ENCODE data around the gene ITGA7. TPM values are rescaled to one million over a fixed set of nuclear protein-coding genes. Genes with fewer than 3 reads are reported as not detected.

The ITGA7 gene
- total RNA-seq, 2 donors from 2014 or later, result 3.2 to 8.7 TPM

DNA sequence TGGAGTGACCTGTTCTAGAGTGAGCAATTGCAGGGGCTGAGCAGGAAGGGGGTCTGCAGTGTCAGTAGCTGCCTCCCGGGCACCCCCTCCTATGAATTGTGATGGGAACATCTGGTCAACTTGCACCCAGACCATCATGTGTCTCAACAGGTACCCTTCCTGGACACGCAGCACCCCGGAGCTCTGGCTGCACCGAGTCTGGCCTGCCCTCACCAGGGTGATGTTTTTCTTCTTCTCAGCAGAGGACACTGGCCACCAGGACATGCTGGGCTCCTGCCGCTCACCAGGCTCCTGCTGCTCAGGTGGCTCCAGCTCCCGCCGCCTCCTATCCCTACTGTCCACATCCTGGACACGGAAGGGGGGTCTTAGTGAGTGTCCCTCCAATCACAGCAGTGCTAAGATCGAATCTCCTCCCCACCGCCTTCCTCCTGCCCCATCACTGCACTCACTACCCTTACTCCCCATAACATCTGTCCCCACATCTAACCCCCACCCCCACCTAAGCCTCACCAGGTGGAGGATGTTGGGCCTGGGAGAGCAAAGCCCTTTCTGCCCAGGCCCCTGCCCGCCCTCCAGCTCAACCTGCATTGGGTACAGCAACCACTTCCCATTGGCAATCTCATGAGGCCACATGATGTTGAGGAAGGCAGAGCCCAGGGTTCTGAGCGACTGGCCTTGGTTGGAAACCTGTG, 14.9 kb downstream of the ITGA7 start:
- H3K4me1 Mint-ChIP-seq, result no peaks in the 10 kb centered on the region
- H3K27me3 Mint-ChIP-seq, result no peaks in the 10 kb centered on the region
- H3K4me3 Mint-ChIP-seq, result no peak overlapping the region
- H3K9me3 Mint-ChIP-seq, result no peaks in the 10 kb centered on the region
- H3K27ac Mint-ChIP-seq, result no peak overlapping the region
- no peak for ATAC-seq (replicated peaks)
- H3K36me3 Mint-ChIP-seq (ENCODE audit: low read depth), result no peaks in the 10 kb centered on the region

DNA sequence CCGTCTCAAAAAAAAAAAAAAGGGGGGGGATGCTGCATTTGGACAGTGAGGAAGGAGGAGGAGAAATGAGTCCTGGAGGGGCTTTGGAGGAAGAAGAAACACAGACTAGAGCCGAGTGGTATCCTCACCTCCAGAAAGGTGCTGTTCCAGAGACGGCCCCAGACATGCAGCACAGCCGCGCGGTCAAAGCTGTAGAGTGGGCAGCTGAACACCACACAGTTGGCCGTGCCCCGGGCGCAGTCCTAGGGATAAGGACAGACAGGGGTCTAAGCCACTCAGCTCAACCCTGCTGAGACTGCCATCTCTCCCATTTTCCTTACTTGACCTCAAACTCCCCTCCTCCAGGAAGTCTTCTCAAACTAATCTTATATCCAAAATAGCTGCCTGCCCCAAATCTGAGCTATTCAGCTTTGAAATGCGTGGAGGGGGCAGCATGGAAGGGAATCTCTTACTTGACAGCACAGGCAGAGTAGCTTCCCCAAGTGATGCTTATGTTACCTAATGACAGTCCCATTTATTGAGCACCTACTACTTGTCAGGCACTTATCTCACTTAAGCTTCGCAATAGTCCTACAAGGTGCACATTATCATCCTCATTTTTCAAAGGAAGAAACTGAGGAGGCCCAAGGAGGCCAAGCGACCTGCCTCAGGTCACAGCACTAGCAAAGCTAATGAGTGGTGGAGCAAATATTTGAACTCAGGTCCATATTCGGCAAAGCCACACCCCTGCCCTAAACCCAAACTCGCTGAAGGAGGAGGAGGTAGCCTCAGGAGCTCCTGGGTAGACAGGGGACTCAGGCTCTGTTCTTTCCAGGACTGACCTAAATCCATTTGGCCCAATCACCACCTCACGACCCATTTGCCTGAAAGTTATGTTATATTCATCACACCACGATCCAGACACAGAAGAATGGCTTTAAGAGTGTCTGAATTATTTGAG, 18.7 kb downstream of the ITGA7 start:
- no peaks in the 10 kb centered on the region for H3K27me3 Mint-ChIP-seq
- H3K27ac Mint-ChIP-seq, result no peak overlapping the region
- ATAC-seq (replicated peaks), result no peak
- no peak overlapping the region for H3K4me3 Mint-ChIP-seq
- H3K4me1 Mint-ChIP-seq, result no peaks in the 10 kb centered on the region
- H3K9me3 Mint-ChIP-seq, result no peaks in the 10 kb centered on the region
- no peaks in the 10 kb centered on the region for H3K36me3 Mint-ChIP-seq (ENCODE audit: low read depth)

DNA sequence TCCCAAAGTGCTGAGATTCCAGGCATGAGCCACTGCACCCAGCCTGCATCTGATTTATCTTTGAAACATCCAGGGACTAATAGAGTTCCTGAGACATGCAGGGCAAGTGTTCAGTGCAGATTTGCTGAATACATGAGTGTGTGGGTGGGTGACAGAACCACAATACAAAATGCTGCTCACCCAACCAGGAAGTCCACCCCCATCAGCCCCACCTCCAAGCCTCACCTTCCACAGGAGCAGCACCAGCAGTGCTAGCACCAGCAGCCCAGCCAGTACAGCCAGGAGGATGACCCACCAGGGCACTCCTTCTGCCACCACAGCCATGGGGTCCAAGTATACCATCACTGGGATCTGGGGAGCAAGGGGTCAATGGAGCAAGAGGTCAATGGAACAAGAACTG, 20.0 kb downstream of the ITGA7 start:
- ATAC-seq (replicated peaks), result peak; percentile 89
- Mint-ChIP-seq H3K27ac (peak overlapping the region; percentile 81), H3K9me3 (no peaks in the 10 kb centered on the region)

DNA sequence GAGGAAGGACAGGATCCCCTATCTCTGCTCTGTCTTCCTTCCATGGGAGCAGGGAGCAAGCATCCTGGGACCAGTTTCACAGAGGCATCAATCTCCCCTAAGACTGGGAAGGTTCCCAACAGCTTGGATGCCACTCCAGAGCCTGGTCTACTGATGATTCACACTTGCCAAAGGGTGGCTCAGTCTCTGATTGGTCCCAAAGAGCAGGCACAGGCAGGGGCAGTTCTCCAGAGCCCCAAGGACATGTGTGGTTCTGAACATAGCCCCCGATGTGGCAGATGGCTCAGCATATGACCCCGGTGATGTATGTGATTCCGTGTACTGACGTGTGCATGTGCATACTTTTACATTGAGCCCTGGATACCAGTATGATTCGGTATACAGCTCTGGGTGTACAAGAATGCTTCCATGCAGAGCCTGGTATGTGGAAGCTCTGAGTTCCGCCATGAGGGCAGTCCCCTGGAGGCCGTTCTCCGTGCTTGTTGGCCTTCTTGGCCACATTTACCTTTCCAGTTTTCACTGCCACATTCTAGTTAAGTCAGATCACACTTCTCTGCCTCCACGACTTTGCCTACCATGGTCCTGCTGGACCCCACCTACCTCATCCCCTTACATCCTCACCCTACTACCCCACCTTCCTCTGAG, 21.2 kb downstream of the ITGA7 start:
- peaks cover under 1% of the 10 kb centered on the region for H3K4me1 Mint-ChIP-seq
- no peaks in the 10 kb centered on the region for H3K9me3 Mint-ChIP-seq
- no peak overlapping the region for H3K4me3 Mint-ChIP-seq
- peaks cover 9% of the 10 kb centered on the region for H3K27me3 Mint-ChIP-seq
- ATAC-seq (replicated peaks), result no peak
- H3K36me3 Mint-ChIP-seq (ENCODE audit: low read depth), result no peaks in the 10 kb centered on the region
- H3K27ac Mint-ChIP-seq, result no peak overlapping the region

More for the DNA sequence above, 20.0 kb downstream of the ITGA7 start:
- H3K4me3 Mint-ChIP-seq, result no peak overlapping the region
- no peaks in the 10 kb centered on the region for H3K4me1 Mint-ChIP-seq
- peaks cover 2% of the 10 kb centered on the region for H3K27me3 Mint-ChIP-seq
- H3K36me3 Mint-ChIP-seq (ENCODE audit: low read depth), result no peaks in the 10 kb centered on the region

DNA sequence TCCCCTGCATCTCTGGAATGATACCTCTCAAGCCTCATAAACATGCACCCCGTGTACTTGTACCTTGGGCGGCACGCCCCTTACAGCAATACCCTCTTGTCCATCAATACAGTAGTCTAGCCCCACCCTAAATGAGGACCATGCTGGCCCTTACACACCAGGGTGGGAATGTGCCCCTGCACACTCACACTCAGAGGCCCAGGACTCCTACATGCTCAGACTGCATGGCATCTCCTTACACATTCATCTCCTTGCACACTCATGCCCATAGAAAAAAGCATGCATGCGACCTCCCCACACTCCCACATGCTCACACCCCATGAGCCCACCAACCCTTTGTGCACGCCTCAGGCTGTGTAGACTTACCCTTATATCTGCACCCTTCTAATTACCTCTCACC, 22.0 kb downstream of the ITGA7 start:
- Mint-ChIP-seq H3K4me3 (no peak overlapping the region), H3K9me3 (no peaks in the 10 kb centered on the region), H3K36me3 (ENCODE audit: low read depth) (no peaks in the 10 kb centered on the region), H3K27me3 (peaks cover 17% of the 10 kb centered on the region), H3K4me1 (peaks cover 8% of the 10 kb centered on the region), H3K27ac (no peak overlapping the region)
- no peak for ATAC-seq (replicated peaks)

DNA sequence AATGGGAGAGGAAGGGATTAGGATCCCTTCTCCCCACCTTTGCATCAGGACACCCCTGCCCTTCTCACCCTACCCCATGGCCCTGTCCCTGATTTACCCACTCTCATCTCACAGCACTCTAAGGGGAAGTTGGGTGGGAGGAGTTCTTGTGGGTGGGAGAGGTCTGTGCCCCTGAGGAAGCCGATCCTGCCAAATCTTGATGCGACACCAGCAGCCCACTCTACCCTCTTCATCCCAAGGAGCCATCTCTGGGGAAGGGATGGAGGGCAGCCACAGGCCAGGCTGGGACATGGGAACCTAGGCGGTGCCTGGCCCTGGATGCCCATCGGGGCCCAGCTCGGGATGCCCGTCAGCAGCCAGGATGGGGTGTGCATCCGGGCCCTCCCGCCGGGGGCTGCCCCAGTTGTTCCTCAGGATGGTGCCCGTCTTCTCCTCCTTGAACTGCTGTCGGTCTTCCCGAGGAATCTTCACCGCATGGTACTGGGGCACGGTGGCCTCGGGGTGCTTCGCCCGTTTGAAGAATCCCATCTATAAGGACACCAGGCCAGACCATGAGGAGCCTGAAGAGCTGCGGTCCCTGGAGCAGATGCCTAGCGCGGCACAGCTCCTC, 22.8 kb downstream of the ITGA7 start:
- Mint-ChIP-seq H3K27me3 (peaks cover 22% of the 10 kb centered on the region), H3K36me3 (ENCODE audit: low read depth) (no peaks in the 10 kb centered on the region), H3K4me1 (peaks cover 8% of the 10 kb centered on the region), H3K27ac (no peak overlapping the region), H3K4me3 (no peak overlapping the region), H3K9me3 (no peaks in the 10 kb centered on the region)
- ATAC-seq (replicated peaks), result no peak

DNA sequence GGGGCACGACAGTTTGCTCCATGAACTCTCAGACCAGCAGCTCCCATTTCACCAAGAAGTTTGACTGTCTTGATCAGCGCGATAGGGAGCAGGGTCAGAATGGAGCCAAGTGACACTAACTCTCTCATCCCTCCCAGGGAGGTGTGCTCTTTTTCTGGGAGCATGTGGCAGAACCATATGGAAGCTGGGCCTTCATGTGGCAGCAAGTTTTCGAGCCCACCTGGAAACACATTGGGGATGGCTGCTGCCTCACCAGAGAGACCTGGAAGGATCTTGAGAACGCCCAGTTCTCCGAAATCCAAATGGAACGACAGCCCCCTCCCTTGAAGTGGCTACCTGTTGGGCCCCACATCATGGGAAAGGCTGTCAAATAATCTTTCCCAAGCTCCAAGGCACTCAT, 24.0 kb downstream of the ITGA7 start:
- Mint-ChIP-seq H3K27ac (no peak overlapping the region), H3K27me3 (peaks cover 25% of the 10 kb centered on the region), H3K4me3 (no peak overlapping the region), H3K4me1 (peaks cover 8% of the 10 kb centered on the region), H3K9me3 (no peaks in the 10 kb centered on the region), H3K36me3 (ENCODE audit: low read depth) (no peaks in the 10 kb centered on the region)
- no peak for ATAC-seq (replicated peaks)

DNA sequence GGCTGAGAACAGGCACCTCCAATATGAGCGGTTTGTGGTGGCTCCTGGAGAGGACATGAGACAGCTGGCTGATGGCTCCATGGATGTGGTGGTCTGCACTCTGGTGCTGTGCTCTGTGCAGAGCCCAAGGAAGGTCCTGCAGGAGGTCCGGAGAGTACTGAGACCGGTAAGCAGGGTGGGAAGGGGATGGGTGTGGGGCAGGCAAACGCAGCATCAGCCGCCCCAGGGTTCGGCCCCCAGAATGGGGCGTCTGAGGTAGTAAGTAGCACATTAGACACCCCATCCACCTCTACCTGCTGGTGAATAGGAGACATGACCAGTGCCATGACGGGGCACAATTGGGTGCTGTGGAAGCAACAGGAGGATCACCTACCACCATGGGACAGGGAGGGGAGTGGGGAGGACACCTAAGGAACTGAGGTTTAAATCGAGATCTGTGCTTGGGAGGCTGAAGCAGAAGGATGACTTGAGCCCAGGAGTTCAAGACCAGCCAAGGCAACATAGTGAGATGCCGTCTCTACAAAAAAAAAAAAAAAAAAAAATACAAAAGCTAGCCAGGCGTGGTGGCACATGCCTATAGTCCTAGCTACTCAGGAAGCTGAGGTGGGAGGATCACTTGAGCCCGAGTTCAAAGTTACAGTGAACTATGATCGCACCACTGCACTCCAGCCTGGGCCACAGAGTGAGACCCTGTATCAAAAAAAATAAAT, 25.5 kb downstream of the ITGA7 start:
- no peak overlapping the region for H3K4me3 Mint-ChIP-seq
- ATAC-seq (replicated peaks), result no peak
- H3K9me3 Mint-ChIP-seq, result no peaks in the 10 kb centered on the region
- H3K27me3 Mint-ChIP-seq, result peaks cover 25% of the 10 kb centered on the region
- H3K27ac Mint-ChIP-seq, result no peak overlapping the region
- no peaks in the 10 kb centered on the region for H3K36me3 Mint-ChIP-seq (ENCODE audit: low read depth)
- H3K4me1 Mint-ChIP-seq, result peaks cover 8% of the 10 kb centered on the region

DNA sequence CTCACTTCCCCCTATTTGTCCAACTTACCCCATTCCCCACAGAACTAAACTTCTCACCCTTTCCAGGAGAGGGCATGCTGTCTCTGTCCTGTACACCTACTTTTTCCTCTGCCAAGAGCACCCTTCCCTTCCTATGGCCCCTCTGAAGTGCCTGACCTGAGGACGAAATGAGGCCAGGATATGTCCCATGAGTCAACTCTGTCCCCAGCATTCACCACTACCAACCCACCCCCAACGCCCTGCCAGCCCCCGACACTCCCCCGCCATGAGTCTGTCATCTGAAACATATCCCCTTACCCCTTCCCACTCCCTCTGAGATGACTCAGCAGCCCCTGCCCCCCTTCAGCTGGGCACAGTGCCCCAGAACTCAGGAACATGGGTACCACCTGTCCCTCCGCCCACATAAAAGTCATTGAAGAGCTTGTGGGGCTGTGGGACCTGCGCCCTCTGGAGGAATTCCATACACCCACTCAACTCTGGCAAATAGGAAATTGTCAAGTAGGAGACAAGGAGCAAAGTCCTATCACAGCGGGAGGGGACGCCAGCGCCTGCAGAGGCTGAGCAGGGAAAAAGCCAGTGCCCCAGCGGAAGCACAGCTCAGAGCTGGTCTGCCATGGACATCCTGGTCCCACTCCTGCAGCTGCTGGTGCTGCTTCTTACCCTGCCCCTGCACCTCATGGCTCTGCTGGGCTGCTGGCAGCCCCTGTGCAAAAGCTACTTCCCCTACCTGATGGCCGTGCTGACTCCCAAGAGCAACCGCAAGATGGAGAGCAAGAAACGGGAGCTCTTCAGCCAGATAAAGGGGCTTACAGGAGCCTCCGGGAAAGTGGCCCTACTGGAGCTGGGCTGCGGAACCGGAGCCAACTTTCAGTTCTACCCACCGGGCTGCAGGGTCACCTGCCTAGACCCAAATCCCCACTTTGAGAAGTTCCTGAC, 26.3 kb downstream of the ITGA7 start:
- no peak overlapping the region for H3K27ac Mint-ChIP-seq

DNA sequence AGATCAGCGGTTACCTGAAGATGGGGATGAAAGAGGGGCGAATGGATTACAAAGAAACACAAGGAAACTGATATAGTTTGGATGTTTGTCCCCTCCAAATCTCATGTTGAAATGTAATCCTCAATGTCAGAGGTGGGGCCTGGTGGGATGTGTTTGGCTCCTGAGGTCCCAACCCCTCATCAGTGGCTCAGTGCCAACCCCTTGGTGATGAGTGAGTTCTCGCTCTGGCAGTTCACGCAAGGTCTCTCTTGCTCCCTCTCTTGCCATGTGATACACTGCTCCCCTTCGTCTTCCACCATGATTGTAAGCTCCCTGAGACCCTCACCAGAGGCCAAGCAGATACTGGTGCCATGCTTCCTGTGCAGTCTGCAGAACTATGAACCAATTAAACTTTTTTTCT, 28.0 kb downstream of the ITGA7 start:
- Mint-ChIP-seq H3K36me3 (ENCODE audit: low read depth) (no peaks in the 10 kb centered on the region), H3K27ac (no peak overlapping the region), H3K4me1 (peaks cover 8% of the 10 kb centered on the region), H3K4me3 (no peak overlapping the region), H3K9me3 (no peaks in the 10 kb centered on the region), H3K27me3 (peaks cover 27% of the 10 kb centered on the region)
- ATAC-seq (replicated peaks), result no peak

More for the DNA sequence above, 26.3 kb downstream of the ITGA7 start:
- peak; percentile 52 for ATAC-seq (replicated peaks)
- Mint-ChIP-seq H3K4me1 (peaks cover 8% of the 10 kb centered on the region), H3K36me3 (ENCODE audit: low read depth) (no peaks in the 10 kb centered on the region), H3K4me3 (no peak overlapping the region), H3K27me3 (peaks cover 25% of the 10 kb centered on the region), H3K9me3 (no peaks in the 10 kb centered on the region)

DNA sequence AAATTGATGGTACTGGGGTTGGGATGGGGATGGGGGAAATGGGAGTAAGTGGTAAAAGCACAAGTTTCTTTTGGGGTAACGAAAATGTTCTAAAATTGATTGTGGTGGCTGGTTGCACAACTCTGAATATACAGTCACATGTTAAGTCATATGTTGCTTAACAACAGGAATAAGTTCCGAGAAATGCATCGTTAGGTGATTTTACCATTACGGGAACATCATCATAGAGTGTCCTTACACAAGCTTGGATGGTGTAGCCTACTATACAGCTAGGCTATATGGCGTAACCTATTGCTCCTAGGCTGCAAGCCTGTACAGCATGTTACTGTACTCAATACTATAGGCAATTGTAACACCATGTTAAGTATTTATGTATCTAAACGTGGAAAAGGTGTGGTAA, 31.0 kb downstream of the ITGA7 start:
- Mint-ChIP-seq H3K27ac (no peak overlapping the region), H3K9me3 (no peaks in the 10 kb centered on the region), H3K27me3 (peaks cover 32% of the 10 kb centered on the region), H3K36me3 (ENCODE audit: low read depth) (no peaks in the 10 kb centered on the region), H3K4me3 (no peak overlapping the region), H3K4me1 (peaks cover 8% of the 10 kb centered on the region)
- ATAC-seq (replicated peaks), result no peak

DNA sequence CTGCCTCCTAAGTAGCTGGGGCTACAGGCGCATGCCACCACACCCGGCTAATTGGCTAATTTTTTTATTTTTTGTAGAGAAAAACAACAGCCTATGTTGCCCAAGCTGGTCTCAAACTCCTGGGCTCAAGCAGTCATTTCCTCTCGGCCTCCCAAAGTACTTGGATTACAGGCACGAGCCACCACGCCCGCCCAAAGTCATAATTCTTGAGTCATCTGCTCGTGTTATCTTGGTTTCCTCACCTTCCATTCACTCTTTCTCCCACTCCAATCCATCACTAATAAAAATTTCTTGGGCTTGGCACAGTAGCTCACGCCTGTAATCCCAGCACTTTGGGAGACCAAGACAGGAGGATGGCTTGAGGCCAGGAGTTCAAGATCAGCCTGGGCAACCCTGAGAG, 32.0 kb downstream of the ITGA7 start:
- no peaks in the 10 kb centered on the region for H3K36me3 Mint-ChIP-seq (ENCODE audit: low read depth)

DNA sequence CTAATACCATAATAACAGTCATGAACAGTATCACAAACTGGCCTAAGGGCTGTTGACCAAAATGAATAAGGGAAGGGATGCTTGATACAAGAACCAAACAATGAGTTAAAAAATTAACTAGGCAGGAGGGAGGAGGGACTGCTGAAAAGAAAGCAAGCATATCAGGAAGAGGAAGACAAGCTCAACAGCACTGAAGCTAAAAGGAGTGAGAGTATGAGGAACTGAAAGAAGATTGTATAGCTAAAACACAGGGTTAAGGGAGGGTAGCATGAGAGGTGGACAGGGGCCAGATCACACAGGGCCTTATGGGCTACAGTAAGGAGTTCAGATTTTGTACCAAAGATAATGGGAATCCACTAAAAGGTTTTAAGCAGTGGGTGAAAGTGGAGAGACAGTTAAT, 34.1 kb downstream of the ITGA7 start:
- Mint-ChIP-seq H3K9me3 (no peaks in the 10 kb centered on the region), H3K27me3 (peaks cover 15% of the 10 kb centered on the region), H3K27ac (no peak overlapping the region), H3K4me1 (no peaks in the 10 kb centered on the region), H3K4me3 (no peak overlapping the region), H3K36me3 (ENCODE audit: low read depth) (no peaks in the 10 kb centered on the region)
- ATAC-seq (replicated peaks), result no peak

More for the DNA sequence above, 32.0 kb downstream of the ITGA7 start:
- H3K4me1 Mint-ChIP-seq, result no peaks in the 10 kb centered on the region
- no peak overlapping the region for H3K27ac Mint-ChIP-seq
- H3K9me3 Mint-ChIP-seq, result no peaks in the 10 kb centered on the region
- ATAC-seq (replicated peaks), result no peak
- H3K4me3 Mint-ChIP-seq, result no peak overlapping the region
- H3K27me3 Mint-ChIP-seq, result peaks cover 22% of the 10 kb centered on the region

Data from activated T-helper 17 cell treated with anti-CD3 and anti-CD28 coated beads, Interleukin-2, amount 50 U/mL, for 72 hours (primary cell).